NCI-H524 treated with DMSO at 0.1 percent for 48 hours (cell line): ENCODE measurements around the gene AGO1.
"Not testable (repeated sequence)": the region's sequence is repeated elsewhere in the genome, so short reads cannot be mapped to it uniquely, and the experiment has no call there.

ENCODE experiments used
- DNase-seq: peaks from one replicate; lab custom pipeline; 2025; lab: John Stamatoyannopoulos, UW

AGO1 gene

DNA sequence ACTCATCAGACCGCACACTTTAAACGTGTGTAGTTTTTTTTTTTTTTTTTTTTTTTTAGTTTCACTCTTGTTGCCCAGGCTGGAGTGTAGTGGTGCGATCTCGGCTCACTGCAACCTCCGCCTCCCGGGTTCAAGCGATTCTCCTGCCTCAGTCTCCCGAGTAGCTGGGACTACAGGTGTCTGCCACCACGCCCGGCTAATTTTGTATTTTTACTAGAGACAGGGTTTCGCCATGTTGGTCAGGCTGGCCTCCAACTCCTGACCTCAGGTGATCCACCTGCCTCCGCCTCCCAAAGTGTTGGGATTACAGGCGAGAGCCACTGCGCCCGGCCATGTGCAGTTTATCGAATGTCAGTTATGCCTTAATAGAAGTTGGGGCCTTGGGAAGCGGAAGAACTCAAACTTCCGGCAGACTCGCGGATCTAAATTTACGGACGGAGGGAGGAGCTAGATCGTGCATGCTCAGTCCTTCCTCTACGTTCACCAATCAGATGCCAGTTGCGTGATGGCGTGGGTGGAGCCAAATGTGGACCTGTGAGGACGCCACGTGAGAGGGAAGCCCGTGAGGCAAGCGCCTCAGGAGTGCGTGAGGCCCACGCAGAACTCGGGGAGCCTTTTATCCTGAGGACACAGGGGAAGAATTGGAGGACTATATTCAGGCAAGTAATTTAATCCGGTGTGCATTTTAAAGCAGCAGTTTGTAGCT, 13.6 kb upstream of the AGO1 start:
- not testable (repeated sequence) for DNase-seq

DNA sequence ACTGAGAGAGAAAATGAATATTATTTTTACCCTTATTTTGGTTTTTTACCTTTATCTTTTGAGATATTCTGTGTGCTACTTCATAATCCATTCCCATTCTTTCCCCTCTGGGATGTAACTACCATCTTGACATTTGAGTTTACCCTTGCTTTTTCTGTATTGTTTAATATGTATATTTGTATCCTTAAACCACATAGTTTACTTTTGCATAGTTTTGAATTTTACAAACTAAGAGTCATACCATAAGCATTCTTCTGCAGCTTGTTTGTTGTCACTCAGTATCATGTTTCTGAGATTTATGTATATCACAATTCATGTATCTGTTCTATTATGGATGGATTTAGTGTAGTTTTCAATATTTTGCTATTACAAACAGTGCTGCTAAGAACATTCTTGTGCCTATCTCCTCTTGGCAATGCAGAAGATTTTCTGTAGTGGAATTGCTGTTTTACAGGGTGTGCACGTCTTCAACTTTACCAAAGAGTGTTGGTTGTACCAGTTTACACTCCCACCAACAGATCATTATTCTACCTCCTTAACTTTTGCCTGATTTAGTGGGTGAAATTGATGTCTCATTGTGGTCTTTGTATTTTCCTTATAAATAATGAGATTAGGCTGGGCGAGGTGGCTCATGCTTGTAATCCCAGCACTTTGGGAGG, 12.2 kb upstream of the AGO1 start:
- DNase-seq: no peak

DNA sequence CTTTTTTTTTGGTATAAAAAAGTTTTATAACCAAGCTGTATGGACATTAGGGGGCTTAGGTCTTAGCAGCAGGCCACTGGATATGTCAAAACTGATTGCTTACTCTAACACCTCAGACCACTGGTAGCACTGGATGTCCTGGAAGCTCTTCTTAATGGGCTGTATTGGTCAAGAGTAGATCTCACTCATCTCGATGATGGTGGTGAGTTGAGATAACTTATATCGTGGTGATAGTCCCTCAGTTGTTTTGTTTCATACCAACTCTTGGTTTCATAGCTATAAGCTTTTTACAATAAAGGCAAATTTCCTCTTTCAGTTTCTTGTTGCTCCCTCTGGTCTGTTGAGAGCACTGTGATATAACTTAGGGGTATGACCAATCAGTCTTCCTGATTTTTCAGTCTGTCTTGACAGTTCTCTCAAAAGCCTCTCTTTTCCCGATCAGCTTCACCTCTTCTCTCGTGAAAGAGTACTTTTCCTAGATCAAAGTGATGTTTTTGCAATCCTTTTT, 9.7 kb upstream of the AGO1 start:
- no peak for DNase-seq

DNA sequence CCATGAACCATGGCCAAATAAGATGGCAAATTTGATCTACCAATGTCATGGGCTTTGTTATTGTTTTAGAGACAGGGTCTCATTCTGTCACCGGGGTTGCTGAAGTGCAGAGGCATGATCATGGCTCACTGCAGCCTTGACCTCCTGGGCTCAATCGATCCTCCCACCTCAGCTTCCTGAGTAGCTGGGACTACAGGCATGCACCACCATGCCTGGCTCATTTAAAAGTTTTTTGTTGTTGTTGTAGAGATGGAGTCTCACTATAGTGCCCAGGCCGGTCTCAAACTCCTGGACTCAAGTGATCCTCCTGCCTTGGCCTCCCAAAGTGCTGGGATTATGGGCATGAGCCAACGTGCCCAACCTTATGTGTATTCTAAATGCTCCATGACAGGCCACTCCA, 8.9 kb upstream of the AGO1 start:
- not testable (repeated sequence) for DNase-seq

GRCh38 chr1:35876988-35877387, 6.0 kb upstream of the AGO1 start:
- no peak for DNase-seq

DNA sequence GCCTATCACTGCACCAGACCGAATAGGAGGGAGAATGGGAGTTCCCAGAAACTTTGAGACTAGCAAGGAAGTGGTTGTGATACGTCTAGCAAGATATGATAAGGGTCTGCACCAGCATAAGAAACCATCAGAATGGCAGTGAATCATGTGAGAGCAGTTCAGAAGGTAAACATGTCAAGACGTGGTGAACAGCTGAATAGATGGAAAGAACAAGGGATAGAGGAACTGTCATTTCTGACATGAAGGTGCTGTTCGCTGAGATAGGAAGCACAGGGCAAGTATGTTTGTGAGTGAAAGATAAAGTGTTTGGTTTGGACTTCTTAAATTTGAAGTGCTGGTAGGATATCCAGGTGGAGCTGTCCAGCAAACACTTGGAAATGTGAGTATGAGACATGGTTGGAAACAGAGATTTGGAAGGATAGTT, 1.1 kb upstream of the AGO1 start:
- no peak for DNase-seq

DNA sequence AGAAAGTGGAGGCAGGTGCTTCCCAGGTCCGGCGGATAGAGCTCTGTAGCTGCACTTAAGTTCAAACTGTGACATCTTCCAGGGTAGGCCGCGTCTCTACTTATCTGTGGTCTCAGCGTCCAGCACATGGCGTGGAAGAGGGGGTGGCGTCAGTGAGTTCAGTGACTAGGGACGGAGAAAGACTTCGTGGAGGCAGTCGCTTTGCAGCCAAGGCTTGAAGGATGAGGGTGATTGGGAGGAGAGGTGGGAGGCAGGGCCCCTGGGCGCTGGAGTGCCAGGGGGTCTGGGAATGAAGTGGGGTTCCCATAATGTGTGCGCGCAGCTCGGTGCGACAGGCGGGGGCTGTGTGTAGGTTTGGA, 444 bp upstream of the AGO1 start:
- DNase-seq: no peak

DNA sequence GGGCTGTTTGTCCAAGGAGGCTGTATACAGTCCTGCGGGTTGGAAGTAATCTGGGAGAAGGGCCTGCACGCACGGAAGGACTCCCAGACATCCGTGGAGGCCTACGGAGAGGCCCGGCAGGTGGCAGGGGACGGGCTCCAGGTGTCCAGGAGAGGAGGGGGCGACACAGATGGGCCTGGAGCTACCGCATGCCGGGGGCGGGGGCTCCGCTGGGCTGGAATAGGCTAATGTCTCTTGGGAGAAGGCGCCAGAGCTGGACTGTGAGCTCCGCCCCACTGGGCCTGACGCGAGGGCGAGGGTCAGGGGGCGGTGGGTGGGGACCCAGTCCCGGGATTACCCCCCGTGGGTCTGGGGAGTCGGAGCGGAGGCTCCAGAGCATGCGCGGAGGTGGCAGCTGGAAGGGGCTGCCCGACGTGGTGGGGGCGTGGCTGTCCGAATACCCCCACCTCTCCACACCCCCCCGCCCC, 659 bp downstream of the AGO1 start:
- peak; percentile 36 for DNase-seq

GRCh38 chr1:35884934-35885333, 1.9 kb downstream of the AGO1 start:
- no peak for DNase-seq

DNA sequence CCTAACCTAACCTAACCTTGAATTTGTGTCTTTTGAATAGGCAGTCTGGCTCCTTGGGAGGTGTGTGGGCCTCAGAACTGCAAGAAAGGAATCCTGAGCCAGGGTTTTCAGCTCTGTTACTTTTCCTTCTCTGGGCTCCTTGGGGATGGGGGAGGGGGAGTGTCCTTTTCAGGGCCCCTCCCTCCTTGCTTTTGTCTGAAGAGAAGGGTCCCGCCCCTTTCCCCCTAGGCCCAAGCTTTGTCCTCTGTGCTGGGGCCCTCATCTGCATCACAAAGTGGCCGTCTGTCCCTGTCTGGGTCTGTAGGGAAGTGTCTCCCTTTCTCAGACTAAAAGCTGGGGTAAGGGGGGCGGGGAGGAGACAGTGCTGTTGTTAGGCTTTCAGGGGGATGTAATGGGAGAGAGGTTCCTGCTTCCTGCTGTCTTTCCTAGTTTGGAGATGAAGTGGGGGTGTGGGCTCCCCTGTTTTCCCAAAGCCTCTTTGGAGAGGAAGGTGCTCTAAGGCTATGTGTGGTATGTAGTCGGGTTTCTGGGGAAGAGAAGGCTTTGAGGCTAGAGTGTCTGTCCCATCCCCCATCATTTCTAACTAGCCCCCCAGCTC, 3.1 kb downstream of the AGO1 start:
- no peak for DNase-seq

DNA sequence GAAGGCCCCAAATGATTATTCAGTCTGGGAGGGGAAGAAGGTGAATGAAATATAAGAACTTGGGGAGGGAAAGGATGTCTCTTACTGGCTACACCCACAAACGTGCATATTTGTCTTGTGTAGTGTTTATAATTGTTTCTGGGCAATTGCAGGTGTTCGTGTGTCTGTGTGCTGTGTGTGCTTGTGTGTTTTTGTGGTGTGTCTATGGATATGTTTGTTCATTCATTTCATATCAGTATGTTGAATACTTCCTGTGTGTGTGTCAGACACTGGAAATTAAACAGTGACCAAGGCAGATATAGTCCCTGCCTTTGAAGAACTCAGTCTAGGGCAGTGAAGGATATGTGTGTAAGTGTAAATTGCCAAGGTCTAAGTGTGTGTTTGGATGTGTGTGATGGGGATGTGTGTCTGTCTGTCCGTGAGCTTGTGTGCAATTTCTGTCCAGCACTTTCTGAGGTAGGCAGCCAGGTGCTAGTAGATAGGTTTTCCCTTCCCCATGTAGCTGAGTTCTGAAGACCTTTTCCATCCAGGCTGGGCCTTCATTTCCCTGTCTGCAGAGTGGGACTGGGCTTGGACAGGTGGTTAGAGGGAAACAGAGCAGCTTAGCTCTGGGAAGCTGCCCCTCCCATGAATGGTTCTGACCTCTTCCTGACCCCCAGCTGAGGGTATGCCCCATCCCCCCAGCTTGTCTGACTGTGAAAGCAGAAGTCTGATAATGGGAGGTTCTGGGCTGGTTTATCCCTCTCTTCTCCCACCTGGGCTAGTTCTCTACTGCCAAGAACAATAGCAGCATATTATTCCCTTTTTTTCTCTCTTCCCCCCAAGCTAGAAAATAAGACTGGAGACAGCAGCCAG, 3.8 kb downstream of the AGO1 start:
- no peak for DNase-seq

GRCh38 chr1:35887508-35887907, 4.5 kb downstream of the AGO1 start:
- no peak for DNase-seq

GRCh38 chr1:35888255-35888654, 5.2 kb downstream of the AGO1 start:
- DNase-seq: no peak

GRCh38 chr1:35888981-35889380, 6.0 kb downstream of the AGO1 start:
- DNase-seq: not testable (repeated sequence)

DNA sequence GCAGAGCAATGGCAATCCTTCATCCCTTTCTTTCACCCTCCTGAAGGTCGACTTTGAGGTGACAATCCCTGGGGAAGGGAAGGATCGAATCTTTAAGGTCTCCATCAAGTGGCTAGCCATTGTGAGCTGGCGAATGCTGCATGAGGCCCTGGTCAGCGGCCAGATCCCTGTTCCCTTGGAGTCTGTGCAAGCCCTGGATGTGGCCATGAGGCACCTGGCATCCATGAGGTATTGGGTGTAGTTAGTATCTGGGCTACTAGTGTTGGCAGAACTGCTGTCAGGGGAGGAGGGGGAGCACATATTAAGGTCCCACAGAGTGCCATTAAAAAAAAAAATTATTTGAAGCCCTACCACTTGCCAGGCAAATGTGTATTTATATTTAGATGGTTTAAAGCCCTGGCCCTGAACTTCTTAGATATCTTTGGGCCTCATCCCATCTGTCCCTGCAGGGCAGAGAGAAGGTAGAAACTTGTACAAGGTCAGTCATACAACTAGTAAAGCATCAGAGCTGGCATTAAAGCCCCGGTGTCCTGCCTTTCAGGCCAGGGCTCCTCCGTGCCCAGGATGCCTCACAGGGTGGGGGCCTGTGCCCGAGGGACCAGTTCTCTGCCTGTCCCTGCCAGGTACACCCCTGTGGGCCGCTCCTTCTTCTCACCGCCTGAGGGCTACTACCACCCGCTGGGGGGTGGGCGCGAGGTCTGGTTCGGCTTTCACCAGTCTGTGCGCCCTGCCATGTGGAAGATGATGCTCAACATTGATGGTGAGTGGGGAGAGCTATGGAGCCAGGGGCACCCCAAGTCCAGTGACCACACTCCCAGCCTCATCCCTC, 10.3 kb downstream of the AGO1 start:
- DNase-seq: no peak

DNA sequence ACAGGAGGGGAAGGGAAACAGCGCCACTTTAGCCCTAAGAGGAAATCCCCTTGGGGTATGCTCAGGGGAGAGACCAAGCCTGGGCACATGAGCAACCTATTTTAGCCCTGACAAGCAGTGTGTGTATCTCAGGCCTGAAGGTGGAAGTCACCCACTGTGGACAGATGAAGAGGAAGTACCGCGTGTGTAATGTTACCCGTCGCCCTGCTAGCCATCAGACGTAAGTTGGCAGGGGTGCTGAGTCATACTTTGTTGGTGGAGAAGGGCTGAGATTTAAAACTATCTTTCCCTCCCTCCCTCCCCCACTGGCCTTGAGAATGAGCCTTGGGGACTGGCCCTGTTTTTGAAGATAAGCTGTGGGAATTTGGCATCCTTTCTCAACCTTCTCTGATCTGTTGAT, 11.2 kb downstream of the AGO1 start:
- DNase-seq: no peak

DNA sequence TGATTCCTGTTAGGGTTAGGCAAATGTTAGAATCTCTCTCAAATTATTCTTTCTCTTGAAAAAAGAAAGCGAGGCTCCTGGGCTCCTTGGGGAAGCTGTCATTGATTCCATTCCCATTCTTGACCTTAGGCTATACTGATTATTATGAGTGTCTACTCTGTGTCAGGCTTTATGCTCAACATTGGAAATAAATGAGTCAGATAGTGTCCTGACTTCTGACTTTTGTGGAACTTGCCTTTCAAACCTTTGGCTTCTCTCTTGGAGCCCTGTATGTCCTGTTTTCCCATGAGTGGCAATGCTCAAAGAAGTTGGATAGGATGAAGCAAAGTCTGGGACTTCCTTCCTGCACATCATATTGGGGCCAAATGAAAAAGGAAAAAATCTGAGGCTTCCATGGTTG, 11.6 kb downstream of the AGO1 start:
- no peak for DNase-seq

DNA sequence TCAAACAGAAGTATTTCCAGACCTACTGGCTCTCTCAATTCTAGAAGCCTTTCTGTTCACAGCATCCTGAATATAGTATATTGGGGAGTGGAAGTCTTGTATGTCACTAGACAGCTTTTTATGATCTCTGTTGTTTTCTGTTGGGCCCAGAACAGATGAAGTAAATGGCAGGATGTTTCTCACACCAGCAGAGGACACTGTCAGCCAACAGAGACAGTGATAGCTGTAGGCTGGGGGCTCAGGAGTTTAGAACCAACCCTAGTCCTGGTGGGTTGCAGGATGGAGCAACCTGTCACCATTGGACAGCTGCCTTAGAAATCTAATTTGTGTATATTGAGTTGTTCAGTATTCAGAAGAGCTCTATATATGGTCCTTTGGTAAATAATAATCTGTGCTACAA, 16.9 kb downstream of the AGO1 start:
- DNase-seq: no peak

GRCh38 chr1:35901235-35901634, 18.2 kb downstream of the AGO1 start:
- DNase-seq: no peak

DNA sequence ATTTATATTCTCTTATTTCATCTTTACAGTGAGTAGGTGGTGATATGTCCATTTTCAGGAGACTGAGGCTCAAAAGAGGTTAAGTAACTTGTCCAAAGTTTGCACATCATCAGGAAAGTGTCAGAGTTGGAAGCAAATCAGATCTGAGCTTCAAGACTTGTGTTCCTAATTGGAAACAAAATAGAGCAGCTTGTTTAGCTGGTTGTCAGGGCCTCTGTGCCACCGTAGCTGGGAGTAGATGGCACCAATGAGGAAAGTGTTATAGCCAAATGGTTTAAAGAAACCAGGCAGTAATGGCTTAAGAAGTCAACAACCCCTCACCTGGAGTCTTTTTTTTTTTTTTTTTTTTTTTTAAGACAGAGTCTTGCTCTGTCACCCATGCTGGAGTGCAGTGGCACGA, 19.7 kb downstream of the AGO1 start:
- no peak for DNase-seq

GRCh38 chr1:35914717-35915116, 31.7 kb downstream of the AGO1 start:
- DNase-seq: no peak
